HEK293 (cell line): Measurements from ENCODE around the gene AGAP1.

Experiments
- GLI4 ChIP-seq: fragments of 450-650 bp; formaldehyde crosslinking; IDR thresholded peaks from 2 replicates; pipeline ENCODE4 v1.5.1; 2016; ENCODE audit warnings: missing biosample characterization, missing genetic modification characterization
- TCF7L2 ChIP-seq: IDR thresholded peaks from 2 replicates; pipeline ENCODE4 v1.6.1; 2011; ENCODE audit warnings: low read depth, mild to moderate bottlenecking, inconsistent platforms, low read length, moderate library complexity, borderline replicate concordance
- ZBTB8A ChIP-seq: fragments of 450-650 bp; formaldehyde crosslinking; IDR thresholded peaks from 2 replicates; pipeline ENCODE4 v1.5.1; 2016; ENCODE audit warnings: missing biosample characterization, missing genetic modification characterization
- ZNF132 ChIP-seq: fragments of 450-650 bp; formaldehyde crosslinking; IDR thresholded peaks from 2 replicates; pipeline ENCODE4 v1.5.1; 2017; ENCODE audit warnings: missing biosample characterization, missing genetic modification characterization, borderline replicate concordance
- ZNF501 ChIP-seq: fragments of 450-650 bp; formaldehyde crosslinking; IDR thresholded peaks from 2 replicates; pipeline ENCODE4 v1.5.1; 2016; ENCODE audit warnings: missing biosample characterization, missing genetic modification characterization
- ZNF596 ChIP-seq: fragments of 450-650 bp; IDR thresholded peaks from 2 replicates; pipeline ENCODE4 v1.5.0; 2018; ENCODE audit warnings: missing biosample characterization, mild to moderate bottlenecking, missing genetic modification characterization, moderate library complexity
- TF ChIP-seq, protein P1 (sequence below): fragments of 450-650 bp; formaldehyde crosslinking; IDR thresholded peaks from 2 replicates; pipeline ENCODE4 v1.5.1; 2016; ENCODE audit warnings: missing biosample characterization, missing genetic modification characterization
- TF ChIP-seq, protein P2 (sequence below): fragments of 450-650 bp; IDR thresholded peaks from 2 replicates; pipeline ENCODE4 v1.5.1; 2018; ENCODE audit warnings: missing biosample characterization, missing genetic modification characterization

DNA sequence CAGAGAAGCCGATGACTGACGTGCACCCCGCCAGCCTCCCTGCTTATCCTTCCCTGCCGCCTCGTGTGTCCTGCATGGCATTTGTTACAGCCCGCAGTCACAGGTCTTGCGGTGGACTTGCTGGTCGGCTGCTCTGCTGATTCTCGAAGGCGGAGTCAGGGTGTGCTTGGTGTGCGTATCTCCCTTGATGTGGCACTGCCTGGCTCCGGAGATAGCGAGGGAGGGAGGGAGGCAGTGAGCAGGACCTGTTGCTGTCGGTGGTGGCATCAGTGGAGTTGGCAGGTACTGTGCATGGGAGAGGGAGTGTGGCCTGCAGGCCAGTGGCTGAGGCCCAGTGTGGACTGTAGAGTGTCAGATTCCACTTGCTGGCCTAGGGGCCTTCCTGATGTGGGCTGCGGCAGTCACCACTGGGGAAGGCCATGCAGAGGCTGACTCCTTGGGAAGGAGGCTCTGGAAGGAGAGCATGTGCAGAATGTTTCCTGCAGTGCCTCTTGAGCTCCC lies 198.9 kb downstream of the AGAP1 start:
- TF ChIP-seq, protein P1, sequence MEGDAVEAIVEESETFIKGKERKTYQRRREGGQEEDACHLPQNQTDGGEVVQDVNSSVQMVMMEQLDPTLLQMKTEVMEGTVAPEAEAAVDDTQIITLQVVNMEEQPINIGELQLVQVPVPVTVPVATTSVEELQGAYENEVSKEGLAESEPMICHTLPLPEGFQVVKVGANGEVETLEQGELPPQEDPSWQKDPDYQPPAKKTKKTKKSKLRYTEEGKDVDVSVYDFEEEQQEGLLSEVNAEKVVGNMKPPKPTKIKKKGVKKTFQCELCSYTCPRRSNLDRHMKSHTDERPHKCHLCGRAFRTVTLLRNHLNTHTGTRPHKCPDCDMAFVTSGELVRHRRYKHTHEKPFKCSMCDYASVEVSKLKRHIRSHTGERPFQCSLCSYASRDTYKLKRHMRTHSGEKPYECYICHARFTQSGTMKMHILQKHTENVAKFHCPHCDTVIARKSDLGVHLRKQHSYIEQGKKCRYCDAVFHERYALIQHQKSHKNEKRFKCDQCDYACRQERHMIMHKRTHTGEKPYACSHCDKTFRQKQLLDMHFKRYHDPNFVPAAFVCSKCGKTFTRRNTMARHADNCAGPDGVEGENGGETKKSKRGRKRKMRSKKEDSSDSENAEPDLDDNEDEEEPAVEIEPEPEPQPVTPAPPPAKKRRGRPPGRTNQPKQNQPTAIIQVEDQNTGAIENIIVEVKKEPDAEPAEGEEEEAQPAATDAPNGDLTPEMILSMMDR (tag by site-specific recombination), result no peak
- TF ChIP-seq ZNF132 (tag by site-specific recombination) (no peak), ZNF501 (tag by site-specific recombination) (no peak), ZBTB8A (tag by site-specific recombination) (no peak), ZNF596 (no peak), GLI4 (tag by site-specific recombination) (no peak), TCF7L2 (no peak)
- TF ChIP-seq, protein P2, sequence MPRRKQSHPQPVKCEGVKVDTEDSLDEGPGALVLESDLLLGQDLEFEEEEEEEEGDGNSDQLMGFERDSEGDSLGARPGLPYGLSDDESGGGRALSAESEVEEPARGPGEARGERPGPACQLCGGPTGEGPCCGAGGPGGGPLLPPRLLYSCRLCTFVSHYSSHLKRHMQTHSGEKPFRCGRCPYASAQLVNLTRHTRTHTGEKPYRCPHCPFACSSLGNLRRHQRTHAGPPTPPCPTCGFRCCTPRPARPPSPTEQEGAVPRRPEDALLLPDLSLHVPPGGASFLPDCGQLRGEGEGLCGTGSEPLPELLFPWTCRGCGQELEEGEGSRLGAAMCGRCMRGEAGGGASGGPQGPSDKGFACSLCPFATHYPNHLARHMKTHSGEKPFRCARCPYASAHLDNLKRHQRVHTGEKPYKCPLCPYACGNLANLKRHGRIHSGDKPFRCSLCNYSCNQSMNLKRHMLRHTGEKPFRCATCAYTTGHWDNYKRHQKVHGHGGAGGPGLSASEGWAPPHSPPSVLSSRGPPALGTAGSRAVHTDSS (tag by site-specific recombination), result no peak
